D721Med (cell line): ENCODE data around the gene NXPH1.

Source experiments
- DNase-seq: peaks from one replicate; pipeline ENCODE4 v3.0.0; 2011; ENCODE audit warnings: low spot score; ENCODE audit not compliant: insufficient read length
- FAIRE-seq: peaks from 2 replicates; lab custom pipeline; 2011; peaks lifted over from hg19 to GRCh38; lab: Jason Lieb, UNC
- CTCF ChIP-seq: IDR thresholded peaks from 2 replicates; pipeline ENCODE4 v1.5.1; 2012; ENCODE audit warnings: mild to moderate bottlenecking, control low read depth; ENCODE audit not compliant: insufficient read depth; ENCODE audit errors: missing control alignments

Gene NXPH1

GRCh38 chr7:8564281-8564680 is 130.9 kb downstream of the NXPH1 start:
- FAIRE-seq (no peak), DNase-seq (no peak)
- TF ChIP-seq CTCF: no peak

GRCh38 chr7:8566016-8566415 is 132.6 kb downstream of the NXPH1 start:
- FAIRE-seq: no peak
- no peak for TF ChIP-seq CTCF

GRCh38 chr7:8567626-8568025 is 134.2 kb downstream of the NXPH1 start:
- TF ChIP-seq CTCF: no peak
- FAIRE-seq (no peak), DNase-seq (no peak)

More at GRCh38 chr7:8566016-8566415, 132.6 kb downstream of the NXPH1 start:
- DNase-seq: no peak

- DNase-seq (no peak), FAIRE-seq (no peak)
- no peak for TF ChIP-seq CTCF
Observed at GRCh38 chr7:8579661-8580194, 146.3 kb downstream of the NXPH1 start.

- FAIRE-seq: no peak
- TF ChIP-seq CTCF: no peak
- DNase-seq: no peak
Observed at GRCh38 chr7:8581842-8582241, 148.4 kb downstream of the NXPH1 start.

- TF ChIP-seq CTCF: no peak
- DNase-seq (no peak), FAIRE-seq (no peak)
Observed at GRCh38 chr7:8582728-8583127, 149.3 kb downstream of the NXPH1 start.

- no peak for FAIRE-seq
- no peak for DNase-seq
- no peak for TF ChIP-seq CTCF
Observed at GRCh38 chr7:8585591-8585990, 152.2 kb downstream of the NXPH1 start.
